GM19193 (cell line): ENCODE data around the gene CTPS1.

ENCODE experiments used
- POLR2A ChIP-seq: IDR thresholded peaks from 4 replicates; pipeline ENCODE4 v1.6.1; 2011; ENCODE audit not compliant: insufficient read depth, insufficient read length; ENCODE audit errors: extremely low read depth

The CTPS1 gene, protein sequence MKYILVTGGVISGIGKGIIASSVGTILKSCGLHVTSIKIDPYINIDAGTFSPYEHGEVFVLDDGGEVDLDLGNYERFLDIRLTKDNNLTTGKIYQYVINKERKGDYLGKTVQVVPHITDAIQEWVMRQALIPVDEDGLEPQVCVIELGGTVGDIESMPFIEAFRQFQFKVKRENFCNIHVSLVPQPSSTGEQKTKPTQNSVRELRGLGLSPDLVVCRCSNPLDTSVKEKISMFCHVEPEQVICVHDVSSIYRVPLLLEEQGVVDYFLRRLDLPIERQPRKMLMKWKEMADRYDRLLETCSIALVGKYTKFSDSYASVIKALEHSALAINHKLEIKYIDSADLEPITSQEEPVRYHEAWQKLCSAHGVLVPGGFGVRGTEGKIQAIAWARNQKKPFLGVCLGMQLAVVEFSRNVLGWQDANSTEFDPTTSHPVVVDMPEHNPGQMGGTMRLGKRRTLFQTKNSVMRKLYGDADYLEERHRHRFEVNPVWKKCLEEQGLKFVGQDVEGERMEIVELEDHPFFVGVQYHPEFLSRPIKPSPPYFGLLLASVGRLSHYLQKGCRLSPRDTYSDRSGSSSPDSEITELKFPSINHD

DNA sequence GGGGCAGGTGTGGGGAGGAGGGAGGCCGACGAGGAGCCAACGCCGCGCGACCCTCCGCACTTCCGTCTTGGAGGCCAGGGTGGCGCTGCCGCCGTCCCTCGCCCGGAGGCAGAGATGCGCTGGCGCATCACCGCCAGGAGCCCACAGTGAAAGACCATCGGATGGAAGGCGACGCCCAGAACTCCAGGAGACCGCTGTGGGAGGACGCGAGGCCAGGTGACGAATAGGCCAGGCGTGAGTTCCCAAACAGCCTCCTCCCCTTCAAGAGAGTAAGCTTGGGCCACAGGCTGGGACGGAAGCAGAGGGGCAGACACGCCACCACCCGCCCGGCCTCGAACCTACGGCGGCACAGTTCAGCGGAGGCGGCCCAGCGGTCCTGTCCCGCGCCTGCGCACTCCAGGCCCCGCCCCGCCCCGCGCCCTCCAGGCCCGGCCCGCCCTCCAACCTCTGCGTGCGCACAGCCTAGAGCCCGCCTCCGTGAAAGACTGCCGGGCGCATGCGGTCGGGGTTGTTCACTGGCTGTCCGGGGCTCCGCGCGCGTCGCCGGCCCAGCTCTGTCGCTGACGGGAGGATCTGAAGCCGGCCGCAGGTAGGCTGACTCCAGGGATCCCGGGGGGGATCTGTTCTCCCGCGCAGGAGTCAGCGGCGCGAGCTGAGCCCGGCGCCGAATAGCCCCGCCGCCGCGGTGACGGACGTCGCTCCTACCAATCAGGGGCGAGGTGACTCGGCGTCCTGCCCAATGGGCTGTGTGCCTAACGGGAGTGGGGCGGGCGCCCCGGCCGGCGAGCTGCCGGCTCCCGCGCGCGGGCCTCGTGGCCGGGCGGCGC lies at the start of gene CTPS1:
TSS of gene CTPS1 (plus strand) at position 456 of the 827 bp plus-strand sequence. CDS start 3,595 bp downstream, outside the sequence.
- TF ChIP-seq POLR2A, result peak; percentile 84

DNA sequence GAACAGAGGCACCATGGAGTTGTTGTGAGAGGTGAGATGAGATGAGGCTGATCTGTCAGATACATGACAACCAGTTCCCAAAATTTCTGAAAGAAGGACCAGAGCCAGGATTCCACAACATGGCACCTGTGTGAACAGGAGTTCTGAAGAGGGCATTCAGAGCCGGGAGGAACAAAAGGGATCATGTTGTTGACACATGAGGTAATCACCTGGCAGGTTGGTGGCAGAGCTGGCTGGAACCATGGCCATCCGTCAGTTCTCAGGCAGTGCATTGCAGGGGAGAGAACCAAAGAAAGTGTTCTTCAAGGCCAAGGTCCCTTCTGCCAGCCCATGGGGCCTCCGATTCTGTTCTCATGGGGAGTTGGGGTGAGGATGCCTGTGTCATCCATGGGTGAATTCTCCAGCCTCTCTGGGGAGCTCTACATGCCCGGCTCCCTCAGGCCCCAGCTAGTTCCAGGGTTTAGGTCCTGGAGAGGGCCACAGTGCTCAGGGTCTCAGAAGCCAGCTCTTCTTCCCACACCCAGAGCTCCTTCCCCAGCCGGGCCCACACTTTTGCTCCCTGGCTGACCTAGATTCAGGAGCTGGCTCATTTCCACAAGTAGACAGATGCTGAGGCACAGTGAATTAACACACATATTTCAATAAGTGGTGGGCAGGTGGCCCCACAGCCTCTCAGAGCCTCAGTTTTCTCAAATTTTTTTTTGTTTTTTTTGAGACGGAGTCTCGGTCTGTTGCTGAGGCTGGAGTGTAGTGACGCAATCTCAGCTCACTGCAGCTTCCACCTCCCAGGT lies 49.1 kb upstream of the CTPS1 start:
- no peak for TF ChIP-seq POLR2A

DNA sequence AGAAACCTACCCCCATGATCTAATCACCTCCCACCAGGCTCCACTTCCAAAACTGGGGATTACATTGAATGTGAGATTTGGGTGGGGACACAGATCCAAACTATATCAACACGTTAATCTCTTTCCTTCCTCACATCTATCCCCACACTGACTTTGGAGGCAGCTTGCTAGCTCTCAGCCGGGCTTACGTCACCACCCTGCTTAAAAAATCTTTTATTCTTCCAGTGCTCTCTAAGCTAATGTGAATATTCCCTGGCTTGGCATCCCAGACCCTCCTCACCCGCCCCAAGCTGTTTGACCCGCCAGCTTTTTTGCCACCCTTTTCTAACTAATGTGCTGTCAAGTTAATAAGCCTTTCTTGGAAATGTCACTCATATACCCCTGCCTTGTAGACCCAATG lies 47.9 kb upstream of the CTPS1 start:
- TF ChIP-seq POLR2A, result no peak

DNA sequence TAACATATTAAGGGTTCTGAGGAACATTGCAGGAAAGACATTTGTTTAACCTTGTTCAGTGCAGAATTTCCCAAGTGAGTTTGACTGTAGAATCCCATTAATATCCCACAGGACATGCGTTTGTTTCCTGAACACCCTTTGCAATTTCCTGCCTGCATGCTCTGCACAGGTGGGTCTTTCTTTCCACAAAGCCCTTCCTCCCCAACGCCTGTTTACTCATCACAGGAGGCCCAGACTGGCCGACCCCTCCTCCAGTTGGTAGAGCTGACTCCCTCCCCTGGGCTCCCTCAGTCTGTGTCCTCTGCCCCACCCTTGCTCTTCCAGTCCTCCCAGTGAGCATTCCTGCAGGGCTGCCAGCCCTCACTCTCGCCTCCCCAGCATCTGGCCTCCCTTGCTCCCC lies 47.5 kb upstream of the CTPS1 start:
- no peak for TF ChIP-seq POLR2A

DNA sequence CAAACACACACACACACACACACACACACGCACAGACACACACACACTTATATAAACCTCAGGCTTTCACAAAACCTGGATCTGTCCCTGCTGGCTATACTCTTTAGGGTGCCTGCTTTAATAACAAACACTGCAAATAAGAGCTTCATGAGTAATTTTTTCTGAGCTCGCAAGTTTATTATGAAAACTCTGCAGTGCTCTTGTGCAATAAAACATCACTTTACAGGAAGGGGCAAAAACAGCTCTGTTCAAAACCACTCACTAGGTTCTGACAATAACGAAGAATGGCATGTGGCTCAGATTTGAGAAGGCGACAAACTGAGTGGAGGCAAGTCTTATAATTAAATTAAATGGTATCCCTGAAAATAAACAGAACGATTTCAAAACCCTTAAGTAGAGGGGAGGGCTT lies 42.6 kb upstream of the CTPS1 start:
- no peak for TF ChIP-seq POLR2A

DNA sequence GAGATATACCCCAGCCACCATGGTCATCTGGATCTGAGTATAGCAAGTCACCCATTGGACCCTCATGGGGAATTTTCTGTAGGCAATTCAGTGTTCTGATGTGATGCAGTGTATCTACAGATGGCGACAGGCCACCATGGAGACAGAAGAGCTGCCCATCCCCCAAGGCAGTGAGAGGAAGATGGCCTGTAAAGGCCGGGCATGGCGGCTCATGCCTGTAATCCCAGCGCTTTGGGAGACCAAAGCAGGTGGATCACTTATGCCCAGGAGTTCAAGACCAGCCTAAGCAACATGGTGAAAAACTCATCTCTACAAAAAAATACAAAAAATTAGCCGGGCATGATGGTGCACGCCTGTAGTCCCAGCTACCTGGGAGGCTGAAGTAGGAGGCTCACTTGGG lies 41.1 kb upstream of the CTPS1 start:
- TF ChIP-seq POLR2A, result no peak

DNA sequence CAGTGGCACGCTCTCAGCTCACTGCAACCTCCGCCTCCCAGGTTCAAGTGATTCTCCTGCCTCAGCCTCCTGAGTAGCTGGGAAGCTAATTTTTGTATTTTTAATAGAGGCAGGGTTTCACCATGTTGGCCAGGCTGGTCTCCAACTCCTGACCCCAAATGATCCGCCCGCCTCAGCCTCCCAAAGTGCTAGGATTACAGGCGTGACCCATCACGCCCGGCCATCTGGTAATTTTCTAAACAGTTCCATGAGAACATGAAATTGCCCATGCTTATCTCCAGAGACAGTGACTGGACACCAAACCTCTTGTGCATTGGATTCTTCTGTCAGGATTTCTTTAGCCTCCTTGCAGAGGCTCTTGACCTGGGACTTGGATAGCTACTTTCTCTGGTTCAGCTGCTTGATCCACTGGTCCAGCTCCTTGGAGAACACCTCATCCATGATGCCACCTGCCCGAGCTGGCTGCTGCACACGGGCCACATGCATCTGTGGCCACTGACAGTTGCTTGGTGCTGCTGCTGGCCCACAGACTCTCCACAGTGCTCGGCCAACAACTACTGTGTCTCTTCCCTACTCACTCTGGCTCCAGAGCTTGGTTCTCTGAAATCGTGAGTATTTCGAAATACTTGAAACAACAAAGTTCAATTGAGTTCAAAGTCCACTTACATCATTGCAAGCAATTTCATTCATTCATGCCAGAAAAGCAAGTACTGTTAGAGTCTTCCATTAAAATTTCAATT lies 40.0 kb upstream of the CTPS1 start:
- no peak for TF ChIP-seq POLR2A

DNA sequence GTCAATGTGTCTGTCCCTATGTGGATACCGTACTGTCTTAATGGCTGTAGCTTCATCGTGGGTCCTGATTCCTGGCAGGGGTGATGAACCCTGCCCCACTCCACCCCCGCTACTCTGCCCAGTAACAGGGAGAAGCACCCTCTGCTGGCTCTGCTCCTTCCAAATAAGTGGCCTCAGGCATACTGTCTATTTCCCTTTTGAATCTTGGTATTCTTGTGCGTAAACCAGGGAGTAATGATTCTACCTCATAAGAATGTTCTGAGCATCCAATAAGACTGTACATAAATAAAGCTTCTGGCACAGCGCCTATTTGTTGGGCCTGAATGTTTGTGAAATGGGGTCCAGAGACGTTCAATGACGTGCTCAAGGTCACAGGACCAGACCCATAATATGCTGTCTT lies 35.2 kb upstream of the CTPS1 start:
- no peak for TF ChIP-seq POLR2A

DNA sequence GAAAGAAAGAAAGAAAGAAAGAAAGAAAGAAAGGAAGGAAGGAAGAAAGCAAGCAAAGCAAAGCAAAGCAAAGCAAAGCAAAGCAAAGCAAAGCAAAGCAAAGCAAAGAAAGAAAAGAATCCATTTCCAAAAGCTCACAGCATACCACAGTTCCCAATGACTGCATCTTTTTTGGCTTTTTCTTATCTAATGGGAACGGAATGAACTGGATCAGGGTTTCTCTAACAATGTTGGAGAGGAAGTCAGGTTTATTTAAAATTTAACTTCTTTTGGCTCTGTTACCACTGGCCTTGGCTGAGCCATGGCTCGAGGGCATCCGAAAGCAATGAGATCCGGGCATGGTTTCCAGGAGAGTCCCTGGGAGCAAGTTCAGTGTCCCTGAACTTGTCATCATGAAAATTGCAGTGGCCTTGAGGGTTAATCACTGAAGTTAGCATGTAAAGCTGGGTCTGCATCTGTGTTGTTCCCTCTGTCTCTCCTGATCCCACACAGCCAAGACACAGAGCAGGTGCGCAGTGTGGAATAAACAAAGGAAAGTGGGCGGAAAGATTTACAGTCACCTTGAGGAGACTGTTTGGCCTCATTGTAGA lies 34.6 kb upstream of the CTPS1 start:
- no peak for TF ChIP-seq POLR2A

DNA sequence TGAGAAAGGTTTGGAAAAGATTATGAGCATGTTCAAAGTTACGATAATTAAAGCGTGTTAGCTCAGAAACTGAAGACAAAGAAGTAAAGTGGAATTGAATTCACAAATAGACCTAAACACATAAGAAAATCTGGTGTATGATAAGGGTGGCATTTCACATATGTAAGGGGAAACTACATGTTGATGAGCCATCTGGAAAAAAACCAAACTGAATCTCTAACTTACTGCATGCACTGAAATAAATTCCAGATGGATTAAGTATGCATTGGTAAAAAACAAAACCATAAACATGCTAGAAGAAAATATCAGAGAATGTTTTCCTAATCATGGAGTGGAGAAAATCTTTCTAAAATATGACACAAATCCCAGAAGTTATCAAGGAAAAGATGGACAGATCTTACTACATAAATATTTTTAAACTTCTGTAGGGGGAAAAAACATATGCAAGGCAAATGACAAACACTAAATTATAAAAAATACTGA lies 34.0 kb upstream of the CTPS1 start:
- no peak for TF ChIP-seq POLR2A

DNA sequence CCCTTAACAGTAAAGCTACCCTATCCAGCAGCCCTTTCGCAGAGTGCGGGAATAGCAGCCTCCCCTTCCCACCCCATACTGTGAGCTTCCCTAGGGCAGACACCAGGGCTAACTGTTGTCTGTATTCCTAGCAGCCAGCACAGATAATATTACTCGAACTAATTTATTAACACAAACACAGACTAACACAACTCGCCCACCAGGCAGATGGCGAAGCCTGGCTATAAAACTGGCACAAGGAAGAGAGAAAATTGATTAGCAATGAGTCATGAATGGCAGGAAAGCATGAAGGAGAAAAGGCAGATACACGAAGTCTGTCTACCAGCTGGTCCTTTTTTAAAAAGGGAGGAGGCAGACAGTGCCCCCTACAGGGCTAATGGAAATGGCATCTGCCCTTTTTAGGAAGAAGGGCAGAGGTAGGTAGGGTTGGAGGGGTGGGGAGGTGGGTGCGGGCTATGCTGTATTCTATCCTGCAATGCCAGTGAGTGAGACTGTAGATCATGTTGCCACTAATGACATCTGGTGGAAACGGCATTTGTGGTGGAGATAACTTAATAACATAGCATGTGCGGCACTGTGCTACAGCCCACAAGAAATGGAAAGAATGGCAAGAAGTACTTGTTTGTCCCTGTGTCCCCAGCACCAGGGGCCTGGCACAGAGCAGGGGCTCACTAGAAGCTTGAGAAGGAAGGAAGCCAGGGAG lies 30.6 kb upstream of the CTPS1 start:
- no peak for TF ChIP-seq POLR2A

DNA sequence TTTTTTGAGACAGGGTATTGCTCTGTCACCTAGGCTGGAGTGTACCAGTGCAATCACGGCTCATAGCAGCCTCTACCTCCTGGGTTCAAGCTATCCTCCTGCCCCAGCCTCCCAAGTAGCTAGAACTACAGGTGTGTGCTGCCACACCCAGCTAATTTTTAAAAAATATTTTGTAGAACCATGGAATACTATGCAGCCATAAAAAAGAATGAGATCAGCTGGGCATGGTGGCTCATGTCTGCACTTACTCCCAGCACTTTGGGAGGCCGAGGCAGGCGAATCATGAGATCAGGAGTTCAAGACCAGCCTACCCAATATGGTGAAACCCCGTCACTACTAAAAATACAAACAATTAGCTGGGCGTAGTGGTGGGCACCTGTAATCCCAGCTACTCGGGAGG lies 29.9 kb upstream of the CTPS1 start:
- TF ChIP-seq POLR2A, result no peak
